PC-3 (cell line): ENCODE data around the gene CDH13. TPM values are rescaled to one million over a fixed set of nuclear protein-coding genes. Genes with fewer than 3 reads are reported as not detected.

Experiments
- ATAC-seq: fragments of 200-7000 bp; cut with Tn5 transposase; 2 replicates; pipeline ENCODE4 v1.9.1; 2020; ENCODE audit warnings: mild to moderate bottlenecking, moderate library complexity
- BruUV-seq: library from RNA; stranded (reverse); fragments of 400-500 nt; replicated peaks from 2 replicates; lab custom pipeline; 2021; lab: Mats Ljungman, UMichigan
- CTCF ChIA-PET: fragments of 300-600 bp; sonication (Branson Sonifier 250); formaldehyde crosslinking; loops from one replicate; lab custom pipeline; 2022; ENCODE audit warnings: antibody characterized with exemption; lab: Charles Lee
- POLR2A ChIA-PET: fragments of 300-600 bp; sonication (Branson Sonifier 250); formaldehyde crosslinking; loops from one replicate; lab custom pipeline; 2022; ENCODE audit warnings: antibody characterized with exemption; ENCODE audit not compliant: unreplicated experiment; lab: Charles Lee
- DNase-seq: peaks from one replicate; pipeline ENCODE4 v3.0.0-alpha.2; 2015
- H2AFZ ChIP-seq: fragments of 300-600 bp; sonication (generic); 2 replicates; pipeline ENCODE4 v1.6.0; 2016; ENCODE audit warnings: antibody characterized with exemption, low read length
- H3F3A ChIP-seq: fragments of 300-600 bp; sonication (generic); one replicate; pipeline ENCODE4 v1.6.0; 2017; ENCODE audit warnings: antibody characterized with exemption, low read length, control low read depth, mild to moderate bottlenecking; ENCODE audit not compliant: unreplicated experiment
- H3K27ac ChIP-seq: fragments of 300-600 bp; sonication (generic); 2 replicates; pipeline ENCODE4 v1.5.1; 2016; ENCODE audit warnings: mild to moderate bottlenecking, low read length
- H3K27me3 ChIP-seq: fragments of 300-600 bp; sonication (generic); 2 replicates; pipeline ENCODE4 v1.6.1; 2016; ENCODE audit warnings: low read length, mixed read lengths
- H3K36me3 ChIP-seq: fragments of 300-600 bp; sonication (generic); 2 replicates; pipeline ENCODE4 v1.6.1; 2016; ENCODE audit warnings: low read depth, mixed run types, low read length, mixed read lengths
- H3K4me1 ChIP-seq: fragments of 300-600 bp; sonication (generic); 2 replicates; pipeline ENCODE4 v1.5.1; 2016; ENCODE audit warnings: low read length; ENCODE audit not compliant: insufficient read depth
- H3K4me2 ChIP-seq: fragments of 300-600 bp; sonication (generic); 2 replicates; pipeline ENCODE4 v1.6.0; 2016; ENCODE audit warnings: low read length
- H3K4me3 ChIP-seq: fragments of 300-600 bp; sonication (generic); 2 replicates; pipeline ENCODE4 v1.5.1; 2016; ENCODE audit warnings: mild to moderate bottlenecking, low read length, mixed read lengths
- H3K79me2 ChIP-seq: fragments of 300-600 bp; sonication (generic); 2 replicates; pipeline ENCODE4 v1.6.1; 2017; ENCODE audit warnings: low read length, mixed read lengths
- H3K9ac ChIP-seq: fragments of 300-600 bp; sonication (generic); 2 replicates; pipeline ENCODE4 v1.6.0; 2016; ENCODE audit warnings: mild to moderate bottlenecking, low read length
- H3K9me2 ChIP-seq: fragments of 300-600 bp; sonication (generic); replicated peaks from 2 replicates; pipeline ENCODE4 v1.6.1; 2016; ENCODE audit warnings: mixed run types, low read length, mixed read lengths
- H3K9me3 ChIP-seq: fragments of 300-600 bp; sonication (generic); 2 replicates; pipeline ENCODE4 v1.6.1; 2016; ENCODE audit warnings: low read length, mixed read lengths
- H4K20me1 ChIP-seq: fragments of 300-600 bp; sonication (generic); 2 replicates; pipeline ENCODE4 v1.6.1; 2016; ENCODE audit warnings: low read length, mixed read lengths
- EZH2 ChIP-seq: fragments of 300-600 bp; sonication (generic); IDR thresholded peaks from one replicate; pipeline ENCODE4 v1.6.1; 2017; ENCODE audit warnings: antibody characterized with exemption, mild to moderate bottlenecking, low read length; ENCODE audit not compliant: unreplicated experiment
- EZH2phosphoT487 ChIP-seq: fragments of 300-600 bp; sonication (generic); IDR thresholded peaks from 2 replicates; pipeline ENCODE4 v1.6.1; 2018; ENCODE audit warnings: mild to moderate bottlenecking, antibody characterized with exemption, low read length, borderline replicate concordance
- intact Hi-C: fragments of 100-400 bp; cut with micrococcal nuclease; formaldehyde crosslinking; loops from 2 replicates; pipeline ENCODE4 v1.9.0; 2023
- total RNA-seq: library from RNA; depleted of rRNA; stranded (reverse); fragments of >200 nt; gene quantifications from 2 replicates; pipeline ENCODE4 v1.2.3, GENCODE V29; 2014
- TF ChIP-seq, protein P1 (sequence below): fragments of 300-600 bp; sonication (generic); conservative IDR thresholded peaks from 2 replicates; pipeline ENCODE4 v1.5.1; 2017; ENCODE audit warnings: antibody characterized with exemption, low read depth, mild to moderate bottlenecking, low read length

Gene CDH13
- total RNA-seq, 1 experiment from 2014 or later, result 0.36 TPM

GRCh38 chr16:83185902-83186301 is 559.1 kb downstream of the CDH13 start:
- Histone ChIP-seq H3K36me3 (no peaks in the 10 kb centered on the region), H4K20me1 (no peaks in the 10 kb centered on the region), H3K79me2 (no peaks in the 10 kb centered on the region), H3K4me3 (no peak overlapping the region), H3K9me3 (no peaks in the 10 kb centered on the region), H3K9me2 (no peaks in the 10 kb centered on the region), H3K4me2 (no peak overlapping the region), H3F3A (no peaks in the 10 kb centered on the region), H3K9ac (no peak overlapping the region), H3K27me3 (no peaks in the 10 kb centered on the region), H3K27ac (no peak overlapping the region), H3K4me1 (no peaks in the 10 kb centered on the region), H2AFZ (no peak overlapping the region)
- ChIA-PET POLR2A (no interaction called here), CTCF (no interaction called here)
- ATAC-seq, result no peak
- TF ChIP-seq, protein P1, sequence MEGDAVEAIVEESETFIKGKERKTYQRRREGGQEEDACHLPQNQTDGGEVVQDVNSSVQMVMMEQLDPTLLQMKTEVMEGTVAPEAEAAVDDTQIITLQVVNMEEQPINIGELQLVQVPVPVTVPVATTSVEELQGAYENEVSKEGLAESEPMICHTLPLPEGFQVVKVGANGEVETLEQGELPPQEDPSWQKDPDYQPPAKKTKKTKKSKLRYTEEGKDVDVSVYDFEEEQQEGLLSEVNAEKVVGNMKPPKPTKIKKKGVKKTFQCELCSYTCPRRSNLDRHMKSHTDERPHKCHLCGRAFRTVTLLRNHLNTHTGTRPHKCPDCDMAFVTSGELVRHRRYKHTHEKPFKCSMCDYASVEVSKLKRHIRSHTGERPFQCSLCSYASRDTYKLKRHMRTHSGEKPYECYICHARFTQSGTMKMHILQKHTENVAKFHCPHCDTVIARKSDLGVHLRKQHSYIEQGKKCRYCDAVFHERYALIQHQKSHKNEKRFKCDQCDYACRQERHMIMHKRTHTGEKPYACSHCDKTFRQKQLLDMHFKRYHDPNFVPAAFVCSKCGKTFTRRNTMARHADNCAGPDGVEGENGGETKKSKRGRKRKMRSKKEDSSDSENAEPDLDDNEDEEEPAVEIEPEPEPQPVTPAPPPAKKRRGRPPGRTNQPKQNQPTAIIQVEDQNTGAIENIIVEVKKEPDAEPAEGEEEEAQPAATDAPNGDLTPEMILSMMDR, result no peak
- TF ChIP-seq EZH2 (no peak), EZH2phosphoT487 (no peak)
- DNase-seq, result no peak
- intact Hi-C loops, result no loop called here
- no TSS peak for BruUV-seq

DNA sequence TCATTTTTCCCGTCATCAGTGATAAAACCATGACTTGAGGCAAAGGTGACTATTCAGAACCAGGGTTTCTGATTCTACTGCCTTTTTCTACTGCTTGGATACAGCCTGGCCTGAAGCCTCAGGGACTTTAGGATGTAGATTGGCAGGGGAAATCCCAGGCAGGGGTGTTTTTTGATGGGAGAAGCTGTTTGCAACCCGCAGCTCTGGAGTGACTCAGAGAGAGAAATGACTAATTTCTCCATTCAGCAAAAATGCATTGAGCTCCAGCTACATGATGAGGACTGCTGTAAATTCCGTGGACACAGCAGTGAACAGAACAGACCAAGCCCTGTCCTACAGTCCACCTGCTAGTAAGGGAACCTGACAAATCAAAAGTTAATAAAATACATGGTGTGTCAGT is 560.6 kb downstream of the CDH13 start:
- Histone ChIP-seq H3F3A (no peaks in the 10 kb centered on the region), H3K4me2 (no peak overlapping the region), H3K4me3 (no peak overlapping the region), H3K36me3 (no peaks in the 10 kb centered on the region), H3K9me3 (no peaks in the 10 kb centered on the region), H3K79me2 (no peaks in the 10 kb centered on the region), H3K27ac (no peak overlapping the region), H3K9me2 (no peaks in the 10 kb centered on the region), H3K27me3 (no peaks in the 10 kb centered on the region), H4K20me1 (no peaks in the 10 kb centered on the region), H2AFZ (no peak overlapping the region), H3K4me1 (no peaks in the 10 kb centered on the region), H3K9ac (no peak overlapping the region)
- ATAC-seq (no peak), DNase-seq (peak; percentile 10)
- ChIA-PET POLR2A (no interaction called here), CTCF (no interaction called here)
- TF ChIP-seq, protein P1, result no peak
- no TSS peak for BruUV-seq
- intact Hi-C loops, result no loop called here

- Histone ChIP-seq H3K9ac (no peak overlapping the region), H3K79me2 (no peaks in the 10 kb centered on the region), H3K36me3 (no peaks in the 10 kb centered on the region), H4K20me1 (no peaks in the 10 kb centered on the region), H3K4me3 (no peak overlapping the region), H3K4me2 (no peak overlapping the region), H3K27me3 (no peaks in the 10 kb centered on the region), H3K9me2 (no peaks in the 10 kb centered on the region), H3F3A (no peaks in the 10 kb centered on the region), H3K9me3 (no peaks in the 10 kb centered on the region), H3K4me1 (no peaks in the 10 kb centered on the region), H3K27ac (no peak overlapping the region), H2AFZ (no peak overlapping the region)
- POLR2A ChIA-PET, result no interaction called here
- intact Hi-C loops, result no loop called here
- BruUV-seq, result no TSS peak
- DNase-seq (no peak), ATAC-seq (no peak)
- CTCF ChIA-PET, result no interaction called here
- no peak for TF ChIP-seq EZH2
- TF ChIP-seq EZH2phosphoT487, result no peak
- TF ChIP-seq, protein P1, result no peak
Measured at GRCh38 chr16:83196796-83197195, 570.0 kb downstream of the CDH13 start.
